Gastroesophageal sphincter (tissue), 4 donors: ENCODE results near the gene CDKL5. TPM values are rescaled to one million over a fixed set of nuclear protein-coding genes. Genes with fewer than 3 reads are reported as not detected.
A peak's percentile ranks its signal among the peaks of the same experiment; 100 is the strongest.

Experiments
- ATAC-seq: fragments of 150-250 bp; one replicate; pipeline ENCODE4 v1.9.1; 2016; ENCODE audit warnings: mild to moderate bottlenecking, moderate library complexity
- H3K27ac ChIP-seq, 4 donors: fragments of 200-600 bp; sonication (generic) in 3 of 4; 1 replicate in 3 of 4; 2 replicates in 1 of 4; pipeline ENCODE4 v1.5.1; 2016 to 2019
- H3K27me3 ChIP-seq: fragments of 200-600 bp; sonication (generic); one replicate; pipeline ENCODE4 v1.5.1; 2019
- H3K36me3 ChIP-seq, 2 donors: fragments of 200-600 bp; sonication (generic); one replicate each; pipeline ENCODE4 v1.5.1; 2019; ENCODE audit warnings: control low read depth in 1 of 2
- H3K4me1 ChIP-seq, 3 donors: fragments of 200-600 bp; sonication (generic); 1 replicate in 2 of 3; 2 replicates in 1 of 3; pipeline ENCODE4 v1.5.1; 2016 to 2019; ENCODE audit warnings: control low read depth in 2 of 3
- H3K4me3 ChIP-seq, 2 donors: fragments of 200-600 bp; sonication (generic); one replicate each; pipeline ENCODE4 v1.5.1; 2019; ENCODE audit warnings: mild to moderate bottlenecking in 1 of 2, moderate library complexity in 1 of 2
- H3K9me3 ChIP-seq, 3 donors: fragments of 200-600 bp; sonication (generic); one replicate each; pipeline ENCODE4 v1.5.1; 2017 to 2019; ENCODE audit warnings: control low read depth in 2 of 3
- EP300 ChIP-seq: sonication (generic); formaldehyde crosslinking; IDR thresholded peaks from one replicate; pipeline ENCODE4 v1.6.1; 2017; ENCODE audit warnings: antibody characterized with exemption, mild to moderate bottlenecking
- POLR2A ChIP-seq, 2 donors: fragments of 450-650 bp; IDR thresholded peaks; one replicate each; pipeline ENCODE4 v1.6.1; 2017; ENCODE audit warnings: antibody characterized with exemption in 2 of 2, mild to moderate bottlenecking in 2 of 2, moderate library complexity in 1 of 2
- POLR2AphosphoS5 ChIP-seq: sonication (generic); formaldehyde crosslinking; IDR thresholded peaks from one replicate; pipeline ENCODE4 v1.6.1; 2017; ENCODE audit warnings: antibody characterized with exemption
- WGBS, 2 donors: methylation state at CpG; one replicate each; pipeline ENCODE4 v1.1.5; 2018; ENCODE audit warnings: low coverage in 1 of 2; 5-methylcytosine and 5-hydroxymethylcytosine counted together
- total RNA-seq, 4 donors: library from RNA; depleted of rRNA; stranded (reverse); fragments of >200 nt; gene quantifications; one replicate each; pipeline ENCODE4 v1.1.0, GENCODE V29; 2016
- TF ChIP-seq, protein P1 (sequence below), 4 experiments: fragments of 200-600 bp in 2 of 4; fragments of 450-650 bp in 2 of 4; sonication (generic) in 1 of 4; IDR thresholded peaks; one replicate each; pipeline ENCODE4 v1.5.1; 2017 to 2019; ENCODE audit warnings: antibody characterized with exemption in 4 of 4, mild to moderate bottlenecking in 2 of 4, moderate library complexity in 2 of 4

Gene CDKL5
- total RNA-seq, 4 donors from 2014 or later = 5.3 to 9.7 (median 8.6) TPM

DNA sequence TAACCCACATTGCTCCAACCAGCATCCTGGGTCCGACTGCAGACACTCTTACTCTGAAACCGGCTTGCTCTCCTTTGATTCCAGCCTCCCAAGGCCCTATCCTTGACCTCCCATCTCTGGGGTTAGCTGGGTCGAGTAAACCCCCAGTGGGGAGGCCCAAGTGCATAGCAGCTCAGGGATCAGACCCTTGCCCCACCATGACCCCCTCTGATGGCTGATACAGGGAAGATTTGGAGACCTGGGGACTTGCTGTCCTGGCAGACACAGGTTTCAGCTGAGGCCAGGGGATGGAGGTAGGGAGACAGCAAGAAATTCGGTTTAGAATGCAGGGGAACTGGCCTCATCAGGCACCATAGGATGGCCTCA is 23.6 kb upstream of the CDKL5 start:
- TF ChIP-seq, protein P1, sequence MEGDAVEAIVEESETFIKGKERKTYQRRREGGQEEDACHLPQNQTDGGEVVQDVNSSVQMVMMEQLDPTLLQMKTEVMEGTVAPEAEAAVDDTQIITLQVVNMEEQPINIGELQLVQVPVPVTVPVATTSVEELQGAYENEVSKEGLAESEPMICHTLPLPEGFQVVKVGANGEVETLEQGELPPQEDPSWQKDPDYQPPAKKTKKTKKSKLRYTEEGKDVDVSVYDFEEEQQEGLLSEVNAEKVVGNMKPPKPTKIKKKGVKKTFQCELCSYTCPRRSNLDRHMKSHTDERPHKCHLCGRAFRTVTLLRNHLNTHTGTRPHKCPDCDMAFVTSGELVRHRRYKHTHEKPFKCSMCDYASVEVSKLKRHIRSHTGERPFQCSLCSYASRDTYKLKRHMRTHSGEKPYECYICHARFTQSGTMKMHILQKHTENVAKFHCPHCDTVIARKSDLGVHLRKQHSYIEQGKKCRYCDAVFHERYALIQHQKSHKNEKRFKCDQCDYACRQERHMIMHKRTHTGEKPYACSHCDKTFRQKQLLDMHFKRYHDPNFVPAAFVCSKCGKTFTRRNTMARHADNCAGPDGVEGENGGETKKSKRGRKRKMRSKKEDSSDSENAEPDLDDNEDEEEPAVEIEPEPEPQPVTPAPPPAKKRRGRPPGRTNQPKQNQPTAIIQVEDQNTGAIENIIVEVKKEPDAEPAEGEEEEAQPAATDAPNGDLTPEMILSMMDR (IDR thresholded peaks at IDR 0.05) = no peak
- TF ChIP-seq POLR2A (IDR thresholded peaks at IDR 0.05) (no peak), POLR2AphosphoS5 (no peak)
- Histone ChIP-seq H3K36me3 (no peaks in the 10 kb centered on the region), H3K27ac (no peak overlapping the region), H3K9me3 (no peaks in the 10 kb centered on the region), H3K4me3 (no peak overlapping the region), H3K4me1 (no peaks in the 10 kb centered on the region), H3K27me3 (no peaks in the 10 kb centered on the region)
- no peak for ATAC-seq
- 79% methylated on average over 2 of the region's 4 CpGs; no CpG with 5 or more reads in 1 of the 2 donors for WGBS, 2 donors

DNA sequence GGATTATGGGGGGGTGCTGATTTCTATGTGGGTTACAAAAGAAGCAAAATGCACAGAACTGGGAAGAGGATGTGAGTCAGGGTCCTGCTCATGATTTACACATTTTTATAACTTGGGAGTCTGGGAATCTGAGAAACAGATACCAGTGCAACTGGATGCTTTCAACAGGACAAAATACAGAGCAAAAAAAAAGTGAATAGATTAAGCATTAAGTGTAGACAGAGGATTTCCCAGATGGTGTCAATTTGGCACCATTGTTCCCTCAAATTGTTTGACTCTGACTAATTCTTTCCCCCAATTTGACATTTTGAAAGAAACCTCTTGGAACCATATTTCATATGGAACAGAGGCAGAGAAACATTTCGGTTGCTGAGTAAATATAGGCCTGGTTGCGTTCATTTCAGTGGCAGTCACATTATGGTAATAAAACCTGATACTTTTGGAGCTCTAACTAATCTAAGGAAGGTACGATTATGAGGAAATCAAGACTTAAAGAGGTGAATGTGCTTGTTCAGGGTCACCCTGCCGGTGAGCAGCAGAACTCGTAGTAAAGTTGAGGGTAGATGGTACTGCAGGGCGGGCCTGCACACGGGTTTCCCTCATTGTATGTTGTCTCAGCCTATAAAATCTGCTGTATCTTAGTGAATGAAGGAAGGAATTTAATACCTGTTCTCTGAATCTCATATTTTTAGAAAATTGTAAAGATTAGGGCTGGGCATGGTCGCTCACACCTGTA is 18.7 kb upstream of the CDKL5 start:
- ATAC-seq = no peak
- no peak overlapping the region for H3K27ac ChIP-seq
- no peak overlapping the region for H3K4me3 ChIP-seq
- WGBS, 2 donors = 62 to 87% methylated on average over 4 to 6 of the region's 8 CpGs
- H3K9me3 ChIP-seq = no peaks in the 10 kb centered on the region
- H3K36me3 ChIP-seq = no peaks in the 10 kb centered on the region
- no peaks in the 10 kb centered on the region for H3K4me1 ChIP-seq
- H3K27me3 ChIP-seq = no peaks in the 10 kb centered on the region
- TF ChIP-seq, protein P1 (IDR thresholded peaks at IDR 0.05) = no peak
- no peak for TF ChIP-seq POLR2AphosphoS5
- no peak for TF ChIP-seq EP300
- no peak for TF ChIP-seq POLR2A (IDR thresholded peaks at IDR 0.05)

DNA sequence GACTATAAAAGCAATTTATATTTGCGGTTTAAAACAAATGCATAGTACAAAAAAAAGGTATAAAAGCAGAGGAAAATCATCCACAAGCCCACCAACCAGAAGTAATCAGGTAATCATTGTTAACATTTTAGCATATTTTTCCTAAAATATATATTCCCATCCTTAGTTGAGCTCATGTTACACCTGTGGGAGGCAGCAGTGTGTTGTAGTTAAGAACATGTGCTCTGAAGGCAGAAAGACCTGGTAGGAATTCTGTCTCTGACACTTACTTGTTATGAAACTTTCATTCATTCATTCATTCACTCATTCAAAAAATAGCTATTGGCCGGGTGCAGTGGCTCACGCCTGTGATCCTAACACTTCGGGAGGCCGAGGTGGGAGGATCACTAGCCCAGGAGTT is 15.4 kb upstream of the CDKL5 start:
- ATAC-seq = no peak
- H3K4me1 ChIP-seq = no peaks in the 10 kb centered on the region
- no peak overlapping the region for H3K4me3 ChIP-seq
- TF ChIP-seq EP300 = no peak
- TF ChIP-seq, protein P1 (IDR thresholded peaks at IDR 0.05) = peak in 2 of 4 experiments; percentile 17 to 18
- no peaks in the 10 kb centered on the region for H3K27me3 ChIP-seq
- H3K36me3 ChIP-seq = no peaks in the 10 kb centered on the region
- H3K9me3 ChIP-seq = no peaks in the 10 kb centered on the region
- no peak overlapping the region for H3K27ac ChIP-seq
- 78% methylated on average over 1 to 5 of the region's 5 CpGs for WGBS, 2 donors

DNA sequence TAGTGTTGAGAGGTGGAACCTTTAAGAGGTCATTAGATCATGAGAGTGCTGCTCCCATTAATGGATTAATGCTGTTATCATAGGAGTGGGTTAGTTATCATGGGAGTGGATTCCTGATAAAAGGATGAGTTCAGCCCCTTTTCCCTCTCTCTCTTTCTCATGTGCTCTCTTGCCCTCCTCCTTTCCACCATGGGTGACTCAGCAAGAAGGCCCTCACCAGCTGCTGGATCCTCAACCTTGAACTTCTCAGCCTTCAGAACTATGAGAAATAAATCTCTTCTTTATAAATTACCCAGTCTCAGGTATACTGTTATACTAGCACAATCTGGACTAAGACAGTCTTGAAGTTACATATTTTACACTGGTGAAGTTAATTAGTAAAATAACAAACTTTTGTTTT is 10.0 kb upstream of the CDKL5 start:
- H3K9me3 ChIP-seq = no peaks in the 10 kb centered on the region
- TF ChIP-seq POLR2AphosphoS5 = no peak
- TF ChIP-seq POLR2A (IDR thresholded peaks at IDR 0.05) = no peak
- TF ChIP-seq EP300 = no peak
- TF ChIP-seq, protein P1 (IDR thresholded peaks at IDR 0.05) = no peak
- H3K27me3 ChIP-seq = no peaks in the 10 kb centered on the region
- no peak overlapping the region for H3K4me3 ChIP-seq
- H3K27ac ChIP-seq = no peak overlapping the region
- ATAC-seq = no peak
- H3K4me1 ChIP-seq = no peaks in the 10 kb centered on the region
- no peaks in the 10 kb centered on the region for H3K36me3 ChIP-seq

DNA sequence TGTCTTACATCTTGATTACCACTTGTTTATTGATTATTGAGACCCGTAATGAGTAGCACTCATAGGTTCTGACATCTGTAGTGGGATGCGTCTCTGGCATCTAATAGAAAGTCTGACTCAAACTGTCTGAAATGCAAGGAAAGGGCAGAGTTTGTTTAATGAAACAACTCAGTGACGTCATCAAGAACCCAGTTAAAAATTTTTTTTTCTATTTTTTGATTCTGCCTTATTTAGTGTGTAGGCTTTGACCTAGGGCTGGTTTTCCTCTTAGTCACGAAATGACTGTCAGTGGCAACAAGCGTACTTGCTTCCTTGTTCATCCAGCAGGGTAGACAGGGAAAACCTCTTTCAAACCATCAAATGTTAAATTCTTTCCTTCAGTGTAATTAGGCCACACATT is 3.1 kb upstream of the CDKL5 start:
- no peak for ATAC-seq
- H3K27me3 ChIP-seq = no peaks in the 10 kb centered on the region
- no peak overlapping the region for H3K27ac ChIP-seq
- H3K9me3 ChIP-seq = no peaks in the 10 kb centered on the region
- no peak overlapping the region for H3K4me3 ChIP-seq
- peaks cover 0 to 8% (median 0%) of the 10 kb centered on the region in 3 donors for H3K4me1 ChIP-seq
- no peak for TF ChIP-seq POLR2A (IDR thresholded peaks at IDR 0.05)
- TF ChIP-seq POLR2AphosphoS5 = no peak
- TF ChIP-seq EP300 = no peak
- TF ChIP-seq, protein P1 (IDR thresholded peaks at IDR 0.05) = no peak
- 73 to 74% methylated on average over 3 to 4 of the region's 5 CpGs for WGBS, 2 donors
- H3K36me3 ChIP-seq = no peaks in the 10 kb centered on the region
